B cell (primary cell): ENCODE data around the gene LSM14A. TPM values are rescaled to one million over a fixed set of nuclear protein-coding genes. Genes with fewer than 3 reads are reported as not detected.

Experiments
- ATAC-seq: fragments of 200-7000 bp; cut with Tn5 transposase; one replicate; pipeline ENCODE4 v1.10.0; 2021; ENCODE audit warnings: low read depth, mild to moderate bottlenecking, moderate number of reproducible peaks, moderate library complexity
- CTCF ChIA-PET: fragments of 350-600 bp; sonication (Branson Sonifier 250); formaldehyde crosslinking; loops from one replicate; lab custom pipeline; 2021; ENCODE audit warnings: antibody characterized with exemption, inconsistent platforms; lab: Charles Lee
- POLR2A ChIA-PET: fragments of 350-600 bp; sonication (Branson Sonifier 250); formaldehyde crosslinking; loops from one replicate; lab custom pipeline; 2021; ENCODE audit warnings: antibody characterized with exemption; lab: Charles Lee
- DNase-seq: peaks from one replicate; pipeline ENCODE4 v3.0.0; 2013
- H2AFZ ChIP-seq: 2 replicates; pipeline ENCODE4 v1.6.1; 2012; ENCODE audit warnings: mild to moderate bottlenecking, low read depth, low read length; ENCODE audit not compliant: insufficient read depth, poor library complexity, severe bottlenecking
- H3K27ac ChIP-seq, 2 donors: 1 replicate in 1 of 2; 2 replicates in 1 of 2; pipeline ENCODE4 v1.5.1; 2012 to 2013; ENCODE audit warnings: low read length in 2 of 2, mild to moderate bottlenecking in 2 of 2, moderate library complexity in 1 of 2
- H3K27me3 ChIP-seq, 4 experiments: fragments of 200-600 bp in 1 of 4; sonication (generic) in 1 of 4; replicated peaks in 1 of 4; 1 replicate in 2 of 4; 2 replicates in 2 of 4; pipeline versions ENCODE4 v1.6.1 to v1.7.0; 2013 to 2016; ENCODE audit warnings: low read length in 3 of 4, mild to moderate bottlenecking in 2 of 4, mixed read lengths in 1 of 4, moderate library complexity in 1 of 4; ENCODE audit not compliant: insufficient read depth in 4 of 4, control insufficient read depth in 3 of 4; ENCODE audit errors: control extremely low read depth in 1 of 4
- H3K36me3 ChIP-seq, 2 experiments: replicated peaks in 1 of 2; 1 replicate in 1 of 2; 2 replicates in 1 of 2; pipeline versions ENCODE4 v1.6.1 to v1.7.1; 2013; ENCODE audit warnings: low read length in 1 of 2; ENCODE audit not compliant: insufficient read depth in 2 of 2, control insufficient read depth in 1 of 2; ENCODE audit errors: control extremely low read depth in 1 of 2, extremely low read depth in 1 of 2
- H3K4me1 ChIP-seq, 2 donors: fragments of 200-600 bp in 1 of 2; sonication (generic) in 1 of 2; 1 replicate in 1 of 2; 2 replicates in 1 of 2; pipeline versions ENCODE4 v1.5.1 to v1.6.1; 2013 to 2017; ENCODE audit warnings: low read length in 2 of 2; ENCODE audit not compliant: control insufficient read depth in 2 of 2, insufficient read depth in 2 of 2
- H3K4me2 ChIP-seq: replicated peaks from 2 replicates; pipeline ENCODE3; 2012; ENCODE audit warnings: mild to moderate bottlenecking, low read depth, low read length; ENCODE audit not compliant: poor library complexity, severe bottlenecking
- H3K4me3 ChIP-seq, 5 experiments: fragments of 200-600 bp in 1 of 5; sonication (generic) in 1 of 5; 1 replicate in 3 of 5; 2 replicates in 2 of 5; pipeline versions ENCODE4 v1.5.1 to v1.7.0; 2011 to 2016; ENCODE audit warnings: low read length in 4 of 5, mild to moderate bottlenecking in 4 of 5, low read depth in 2 of 5, control low read depth in 1 of 5, moderate library complexity in 1 of 5; ENCODE audit not compliant: insufficient read depth in 1 of 5; ENCODE audit errors: control extremely low read depth in 1 of 5, extremely low read depth in 1 of 5
- H3K79me2 ChIP-seq: fragments of 200-600 bp; sonication (generic); one replicate; pipeline ENCODE4 v1.6.0; 2016; ENCODE audit warnings: low read length; ENCODE audit not compliant: control insufficient read depth, insufficient read depth
- H3K9ac ChIP-seq: fragments of 200-600 bp; sonication (generic); 2 replicates; pipeline ENCODE4 v1.6.1; 2017; ENCODE audit warnings: mild to moderate bottlenecking, low read length, moderate library complexity
- H3K9me3 ChIP-seq, 3 donors: one replicate each; pipeline versions ENCODE4 v1.6.1 to v1.7.1; 2013; ENCODE audit warnings: low read length in 2 of 3; ENCODE audit not compliant: control insufficient read depth in 2 of 3, insufficient read depth in 1 of 3; ENCODE audit errors: control extremely low read depth in 1 of 3
- H4K20me1 ChIP-seq: 2 replicates; pipeline ENCODE4 v1.6.0; 2012; ENCODE audit warnings: mild to moderate bottlenecking, low read length; ENCODE audit not compliant: insufficient read depth, control insufficient read depth, poor library complexity, severe bottlenecking
- H3K27ac Mint-ChIP-seq: one replicate; pipeline ENCODE4 v1.8.0; 2021; ENCODE audit warnings: mixed read lengths
- H3K27me3 Mint-ChIP-seq: one replicate; pipeline ENCODE4 v1.8.0; 2021; ENCODE audit warnings: mixed read lengths
- H3K4me1 Mint-ChIP-seq: one replicate; pipeline ENCODE4 v1.8.0; 2021; ENCODE audit warnings: mixed read lengths
- H3K4me3 Mint-ChIP-seq: one replicate; pipeline ENCODE4 v1.8.0; 2021; ENCODE audit warnings: mixed read lengths
- H3K9me3 Mint-ChIP-seq: one replicate; pipeline ENCODE4 v1.8.0; 2022; ENCODE audit warnings: mixed read lengths; ENCODE audit not compliant: insufficient read depth
- CTCF ChIP-seq: fragments of 200-600 bp; IDR thresholded peaks from one replicate; pipeline ENCODE4 v1.8.0; 2022; ENCODE audit warnings: antibody characterized with exemption, mild to moderate bottlenecking
- EZH2 ChIP-seq: IDR thresholded peaks from 2 replicates; pipeline ENCODE4 v1.6.1; 2012; ENCODE audit warnings: borderline replicate concordance, low read depth, mild to moderate bottlenecking, moderate library complexity, low read length; ENCODE audit not compliant: insufficient read depth, poor library complexity, severe bottlenecking
- WGBS: methylation state at CpG from one replicate; pipeline ENCODE4 v1.1.5; 2013; ENCODE audit warnings: missing lambda C conversion rate; ENCODE audit not compliant: insufficient coverage; 5-methylcytosine and 5-hydroxymethylcytosine counted together
- intact Hi-C: fragments of 100-400 bp; cut with micrococcal nuclease; formaldehyde crosslinking; loops from one replicate; pipeline ENCODE4 v1.10.0; 2022
- polyA plus RNA-seq: library from polyadenylated mRNA; depleted of rRNA; stranded (reverse); fragments of >200 nt; gene quantifications from 2 replicates; pipeline ENCODE4 v1.2.3, GENCODE V29; 2012
- total RNA-seq, 2 donors: library from RNA; stranded (reverse); fragments of 120-200 nt in 1 of 2; gene quantifications; 1 replicate in 1 of 2; 2 replicates in 1 of 2; pipeline versions ENCODE4 v1.2.3 to v1.2.4, GENCODE V29; 2013 to 2022

LSM14A gene
- total and polyA plus RNA-seq, 2 donors (not counting 1 experiment from before 2014, with no cell fraction given) = 90.7 to 163 TPM

DNA sequence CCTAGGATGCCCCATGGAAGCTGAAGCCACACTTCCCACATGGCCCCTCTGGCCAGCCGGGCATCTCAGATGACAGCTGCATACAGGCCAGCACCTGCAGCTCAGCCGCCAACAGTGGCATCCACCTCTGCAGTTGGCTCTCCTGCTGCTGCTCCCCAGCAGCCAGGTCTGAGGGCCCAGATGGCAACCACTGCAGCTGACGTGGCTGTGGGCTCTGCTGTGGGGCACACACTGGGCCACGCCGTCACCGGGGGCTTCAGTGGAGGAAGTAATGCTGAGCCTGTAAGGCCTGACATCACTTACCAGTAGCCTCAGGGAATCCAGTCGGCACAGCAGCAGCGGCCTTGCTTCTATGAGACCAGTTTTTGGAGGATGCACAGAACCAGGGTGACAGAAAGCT, 45.3 kb upstream of the LSM14A start:
- ATAC-seq (no peak), DNase-seq (no peak)
- no peak overlapping the region for H3K4me3 ChIP-seq
- intact Hi-C loops = no loop called here
- H3K27me3 ChIP-seq = no peaks in the 10 kb centered on the region
- no peak overlapping the region for H2AFZ ChIP-seq
- Mint-ChIP-seq H3K27me3 (peaks cover 8% of the 10 kb centered on the region), H3K4me1 (no peaks in the 10 kb centered on the region), H3K4me3 (no peak overlapping the region), H3K9me3 (no peaks in the 10 kb centered on the region), H3K27ac (no peak overlapping the region)
- no peaks in the 10 kb centered on the region for H4K20me1 ChIP-seq
- H3K9ac ChIP-seq = no peak overlapping the region
- TF ChIP-seq CTCF = no peak
- no peak for TF ChIP-seq EZH2
- 89% methylated on average over 8 of the region's 8 CpGs for WGBS
- H3K4me1 ChIP-seq = no peaks in the 10 kb centered on the region
- CTCF ChIA-PET = interaction anchor here (1.3 to 1.6 kb wide), 3 partner anchors 9 to 19 kb away, joined by 3 to 7 read pairs (median 6); no protein-coding TSS in a partner anchor
- no peaks in the 10 kb centered on the region for H3K36me3 ChIP-seq
- no peaks in the 10 kb centered on the region for H3K79me2 ChIP-seq
- H3K27ac ChIP-seq = no peak overlapping the region
- no peak overlapping the region for H3K4me2 ChIP-seq
- H3K9me3 ChIP-seq = no peaks in the 10 kb centered on the region
- POLR2A ChIA-PET = no interaction called here

DNA sequence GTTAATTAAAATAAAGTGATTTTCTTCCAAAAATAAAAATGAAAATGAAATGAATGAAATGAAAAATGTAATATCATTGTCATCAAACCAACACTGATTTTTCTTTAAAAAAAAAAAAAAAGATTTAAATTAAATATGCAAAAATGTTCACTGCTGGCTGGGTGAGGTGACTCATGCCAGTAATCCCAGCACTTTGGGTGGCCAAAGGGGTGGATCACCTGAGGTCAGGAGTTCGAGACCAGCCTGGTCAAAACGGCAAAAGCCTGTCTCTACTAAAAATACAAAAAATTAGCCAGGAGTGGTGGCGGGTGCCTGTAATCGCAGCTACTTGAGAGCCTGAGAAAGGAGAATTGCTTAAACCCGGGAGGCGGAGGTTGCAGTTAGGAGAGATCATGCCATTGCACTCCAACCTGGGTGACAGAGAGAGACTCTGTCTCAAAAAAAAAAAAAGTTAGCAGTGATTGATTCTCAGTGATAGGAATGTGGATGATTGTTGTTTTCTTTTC, 44.6 kb upstream of the LSM14A start:
- Mint-ChIP-seq H3K9me3 (no peaks in the 10 kb centered on the region), H3K4me3 (no peak overlapping the region), H3K4me1 (no peaks in the 10 kb centered on the region), H3K27ac (no peak overlapping the region), H3K27me3 (peaks cover 7% of the 10 kb centered on the region)
- no peak overlapping the region for H3K27ac ChIP-seq
- H3K27me3 ChIP-seq = no peaks in the 10 kb centered on the region
- POLR2A ChIA-PET = no interaction called here
- WGBS = 98% methylated on average over 6 of the region's 6 CpGs
- no peak overlapping the region for H2AFZ ChIP-seq
- ATAC-seq = no peak
- TF ChIP-seq CTCF (no peak), EZH2 (no peak)
- no peaks in the 10 kb centered on the region for H3K36me3 ChIP-seq
- no peaks in the 10 kb centered on the region for H3K4me1 ChIP-seq
- no peaks in the 10 kb centered on the region for H4K20me1 ChIP-seq
- no peak overlapping the region for H3K4me3 ChIP-seq
- H3K9me3 ChIP-seq = no peaks in the 10 kb centered on the region
- intact Hi-C loops = no loop called here
- CTCF ChIA-PET = interaction anchor here (0.6 to 1.6 kb wide), 4 partner anchors 8 to 756 kb away, joined by 3 to 7 read pairs (median 6); no protein-coding TSS in a partner anchor
- DNase-seq = no peak
- H3K4me2 ChIP-seq = no peak overlapping the region
- no peak overlapping the region for H3K9ac ChIP-seq
- H3K79me2 ChIP-seq = no peaks in the 10 kb centered on the region
